Upper lobe of left lung (tissue), 4 donors: ENCODE results near the gene PDK2.

Source experiments
- CTCF ChIP-seq, 6 experiments: fragments of 450-650 bp in 4 of 6; fragments of 200-600 bp in 2 of 6; sonication (generic) in 2 of 6; IDR thresholded peaks; one replicate each; pipeline ENCODE4 v1.5.1; 2016 to 2019; ENCODE audit warnings: antibody characterized with exemption in 6 of 6
- EP300 ChIP-seq, 4 donors: sonication (generic); formaldehyde crosslinking; IDR thresholded peaks; one replicate each; pipeline ENCODE4 v1.5.1; 2017; ENCODE audit warnings: antibody characterized with exemption in 4 of 4, control low read depth in 2 of 4
- POLR2A ChIP-seq, 4 donors: fragments of 450-650 bp; IDR thresholded peaks; one replicate each; pipeline ENCODE4 v1.5.1; 2016 to 2017; ENCODE audit warnings: antibody characterized with exemption in 4 of 4, mild to moderate bottlenecking in 2 of 4
- POLR2AphosphoS5 ChIP-seq, 2 donors: sonication (generic); formaldehyde crosslinking; IDR thresholded peaks; one replicate each; pipeline ENCODE4 v1.5.1; 2017; ENCODE audit warnings: antibody characterized with exemption in 2 of 2

GRCh38 chr17:50157891-50158290 lies 62.7 kb downstream of the PDK2 start:
- TF ChIP-seq POLR2AphosphoS5 (IDR thresholded peaks at IDR 0.05): no peak
- no peak for TF ChIP-seq CTCF (IDR thresholded peaks at IDR 0.05)
- TF ChIP-seq POLR2A (IDR thresholded peaks at IDR 0.05): no peak
- no peak for TF ChIP-seq EP300 (IDR thresholded peaks at IDR 0.05)
